ENCODE results near the gene SLC16A14.

SLC16A14 gene

GRCh38 chr2:230008708-230009066 is 60.0 kb downstream of the SLC16A14 start:
- ChIA-PET CTCF (interaction anchor here (0.6 to 3.8 kb wide), 23 partner anchors 9 to 1063 kb away, joined by 3 to 38 read pairs (median 4); partner anchors contain the start of gene SLC16A14), POLR2A (no interaction called here)
- Histone ChIP-seq H3K9me3 (ENCODE audit: control insufficient read depth, insufficient read depth, low read depth, low read length) (no peaks in the 10 kb centered on the region), H3K27ac (ENCODE audit: extremely low read depth, low read depth, low read length) (no peak overlapping the region), H3K36me3 (ENCODE audit: control insufficient read depth in 2 of 2, insufficient read depth in 1 of 2, low read length in 2 of 2) (no peaks in the 10 kb centered on the region), H3K4me1 (ENCODE audit: control insufficient read depth, insufficient read depth, low read length) (no peaks in the 10 kb centered on the region), H3K4me3 (ENCODE audit: low read depth, low read length) (no peak overlapping the region)
- TF ChIP-seq PRDM6 (tag by site-specific recombination; IDR thresholded peaks at IDR 0.05): 0 out of 2 replicates have a peak, but pooled peaks have one; percentile 19
- TF ChIP-seq PRDM1 (tag by site-specific recombination; IDR thresholded peaks at IDR 0.05): no peak
- peak; percentile 71; the same call in 1 of the 2 replicates for TF ChIP-seq TCF7L2 (IDR thresholded peaks at IDR 0.05; ENCODE audit: borderline replicate concordance, low read depth, low read length)

GRCh38 chr2:230007931-230008707 is 60.6 kb downstream of the SLC16A14 start:
- no peaks in the 10 kb centered on the region for H3K36me3 ChIP-seq (ENCODE audit: control insufficient read depth in 2 of 2, insufficient read depth in 1 of 2, low read length in 2 of 2)
- no peaks in the 10 kb centered on the region for H3K9me3 ChIP-seq (ENCODE audit: control insufficient read depth, insufficient read depth, low read depth, low read length)
- no peaks in the 10 kb centered on the region for H3K4me1 ChIP-seq (ENCODE audit: control insufficient read depth, insufficient read depth, low read length)
- POLR2A ChIA-PET: no interaction called here
- CTCF ChIA-PET: interaction anchor here (0.5 to 3.8 kb wide), 25 partner anchors 8 to 1593 kb away, joined by 3 to 38 read pairs (median 4); partner anchors contain the start of gene SLC16A14
- no peak overlapping the region for H3K4me3 ChIP-seq (ENCODE audit: low read depth, low read length)
- TF ChIP-seq ZNF518A (tag by site-specific recombination; conservative IDR thresholded peaks at IDR 0.05; ENCODE audit: low read depth) (no peak), ZNF214 (tag by site-specific recombination; IDR thresholded peaks at IDR 0.05; ENCODE audit: borderline replicate concordance) (no peak), ZNF2 (tag by site-specific recombination; IDR thresholded peaks at IDR 0.05) (no peak), ZNF660 (tag by site-specific recombination; IDR thresholded peaks at IDR 0.05) (peak; percentile 34; the same call in 1 of the 2 replicates), ZNF654 (tag by site-specific recombination; IDR thresholded peaks at IDR 0.05; ENCODE audit: low read depth) (peak; percentile 64), PRDM10 (tag by site-specific recombination; IDR thresholded peaks at IDR 0.05) (0 out of 2 replicates have a peak, but pooled peaks have one; percentile 17), CTCF (tag by site-specific recombination; IDR thresholded peaks at IDR 0.05) (0 out of 2 replicates have a peak, but pooled peaks have one; percentile 50), TRIM28 (IDR thresholded peaks at IDR 0.05; ENCODE audit: borderline replicate concordance, low read length) (no peak; the same call in 1 of the 2 replicates)
- H3K27ac ChIP-seq (ENCODE audit: extremely low read depth, low read depth, low read length): no peak overlapping the region

All from HEK293 (cell line).